Measurements from ENCODE around the gene GCNT4. TPM values are rescaled to one million over a fixed set of nuclear protein-coding genes. Genes with fewer than 3 reads are reported as not detected.
A peak's percentile ranks its signal among the peaks of the same experiment; 100 is the strongest.

GCNT4 gene
- total RNA-seq, 1 donor from 2014 or later: 0.82 TPM

DNA sequence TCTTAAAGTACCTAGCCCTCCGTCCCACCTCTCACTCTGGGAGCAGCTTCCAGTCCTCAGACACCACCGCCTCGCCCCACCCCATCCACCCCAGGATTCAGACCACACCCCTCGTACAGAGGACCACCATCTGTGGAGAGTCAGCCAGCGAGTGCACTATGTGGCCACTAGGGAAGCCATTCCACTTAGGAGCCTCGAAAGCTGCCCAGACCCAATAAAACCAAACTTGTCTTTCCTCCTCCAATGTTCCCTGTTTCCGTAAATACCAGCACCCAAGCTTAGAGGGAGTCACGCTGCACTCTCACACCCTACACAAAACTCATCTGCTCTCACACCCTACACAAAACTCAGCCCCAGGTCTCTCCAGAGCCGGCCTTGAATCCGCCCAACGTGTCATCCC is 1.9 kb downstream of the GCNT4 start:
- peak; percentile 21 for DNase-seq

DNA sequence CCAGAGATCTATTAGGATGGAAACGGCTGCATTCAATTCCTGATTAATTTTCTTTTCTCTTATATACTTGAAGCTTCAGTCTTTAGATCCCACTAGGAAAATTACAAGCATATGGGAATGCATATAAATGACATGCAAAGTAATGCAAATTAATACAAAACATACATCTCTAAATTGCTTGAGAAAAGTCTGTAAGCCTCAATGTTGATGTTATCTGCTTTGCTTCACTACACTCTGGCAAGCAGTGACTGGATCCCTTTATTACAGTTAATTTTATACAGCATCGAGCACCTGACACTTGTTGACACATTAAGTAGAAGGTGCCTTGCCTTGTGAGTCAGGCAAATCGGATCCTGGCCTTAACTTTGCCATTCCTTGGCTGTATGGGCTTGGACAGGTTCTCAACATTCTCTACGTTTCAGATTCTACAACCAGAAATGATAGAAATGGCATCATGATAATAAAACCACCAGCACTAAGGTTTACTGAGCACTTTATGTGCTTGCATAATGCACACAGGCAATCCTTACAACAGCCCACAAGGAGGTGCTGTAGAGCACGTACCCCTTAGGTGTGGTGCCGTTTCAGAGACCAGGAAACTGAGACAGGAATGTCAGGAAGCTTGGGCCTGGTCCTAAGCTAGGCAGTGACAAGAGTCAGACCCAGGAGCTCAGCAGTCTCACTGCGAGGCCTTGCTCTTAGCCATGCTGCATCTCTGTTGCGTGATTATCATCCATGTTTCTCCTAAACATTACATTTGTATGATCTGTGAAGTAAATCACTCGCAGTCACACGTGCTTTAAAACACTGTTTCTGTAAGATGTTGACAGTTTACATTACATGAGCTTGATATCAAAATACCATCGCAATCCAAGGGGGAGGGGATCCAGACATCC is 2.7 kb downstream of the GCNT4 start:
- peak; percentile 24 for DNase-seq

DNA sequence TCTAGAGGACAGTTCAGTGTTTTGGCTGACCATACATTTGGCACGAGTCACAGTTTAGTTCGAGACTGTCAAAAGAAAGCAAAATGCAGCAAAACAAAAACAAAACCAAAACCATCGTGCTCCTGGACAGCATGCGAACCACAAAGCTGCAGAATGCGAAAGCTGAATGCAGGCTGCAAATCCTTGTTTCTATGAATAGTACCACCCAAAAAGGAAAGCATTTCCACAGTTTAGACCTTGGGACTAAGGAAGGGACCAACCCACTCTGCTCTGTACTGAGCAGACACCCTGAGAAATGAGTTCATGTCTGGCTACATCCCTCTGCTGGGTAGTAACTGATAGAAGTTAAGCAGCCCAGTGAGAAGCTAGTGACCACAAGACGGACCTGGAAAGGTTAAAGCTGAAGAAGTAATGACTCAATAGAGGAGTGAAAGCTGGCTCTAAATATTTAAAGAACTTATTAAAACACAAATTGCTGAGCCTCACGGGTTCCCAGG is 3.9 kb downstream of the GCNT4 start:
- no peak for DNase-seq

GRCh38 chr5:75047356-75047755 is 5.0 kb downstream of the GCNT4 start:
- DNase-seq: no peak

- DNase-seq: no peak
Measured at GRCh38 chr5:75046366-75047142, 5.8 kb downstream of the GCNT4 start.

DNA sequence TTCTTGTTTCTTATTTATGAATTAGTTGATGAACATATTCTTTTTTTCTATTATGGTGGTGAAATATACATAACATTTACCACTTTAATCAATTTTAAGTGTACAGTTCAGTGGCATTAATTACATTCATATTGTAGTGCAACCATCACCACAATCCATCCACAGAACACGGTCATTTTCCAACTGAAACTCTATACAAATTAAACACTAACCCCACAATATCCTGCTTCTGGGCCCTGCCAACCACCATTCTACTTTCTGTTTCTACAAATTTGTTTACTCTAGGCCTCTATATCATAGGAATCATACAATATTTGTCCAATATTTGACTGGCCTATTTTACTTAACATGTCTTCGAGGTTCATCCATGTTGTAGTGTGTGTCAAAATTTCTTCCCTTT is 7.3 kb downstream of the GCNT4 start:
- DNase-seq: no peak

DNA sequence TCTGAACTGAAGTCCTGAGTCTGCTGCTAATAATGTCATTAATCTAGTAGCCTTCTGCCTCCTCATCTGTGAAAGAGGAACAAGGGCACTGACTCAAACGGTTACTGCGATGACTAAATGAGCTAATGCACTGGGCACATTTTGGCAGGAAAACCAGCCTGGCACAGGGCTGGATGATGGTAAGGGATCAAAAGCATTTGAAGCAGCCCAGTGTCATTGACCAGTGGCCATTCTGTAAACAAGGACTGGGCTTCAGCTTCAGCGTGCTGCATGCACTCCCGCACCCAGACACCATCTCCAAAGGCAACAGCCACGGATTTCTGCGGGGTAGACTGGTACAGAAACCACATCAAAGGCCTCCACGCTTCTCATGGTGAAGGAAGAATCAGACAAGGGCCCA is 8.0 kb downstream of the GCNT4 start:
- DNase-seq: no peak

DNA sequence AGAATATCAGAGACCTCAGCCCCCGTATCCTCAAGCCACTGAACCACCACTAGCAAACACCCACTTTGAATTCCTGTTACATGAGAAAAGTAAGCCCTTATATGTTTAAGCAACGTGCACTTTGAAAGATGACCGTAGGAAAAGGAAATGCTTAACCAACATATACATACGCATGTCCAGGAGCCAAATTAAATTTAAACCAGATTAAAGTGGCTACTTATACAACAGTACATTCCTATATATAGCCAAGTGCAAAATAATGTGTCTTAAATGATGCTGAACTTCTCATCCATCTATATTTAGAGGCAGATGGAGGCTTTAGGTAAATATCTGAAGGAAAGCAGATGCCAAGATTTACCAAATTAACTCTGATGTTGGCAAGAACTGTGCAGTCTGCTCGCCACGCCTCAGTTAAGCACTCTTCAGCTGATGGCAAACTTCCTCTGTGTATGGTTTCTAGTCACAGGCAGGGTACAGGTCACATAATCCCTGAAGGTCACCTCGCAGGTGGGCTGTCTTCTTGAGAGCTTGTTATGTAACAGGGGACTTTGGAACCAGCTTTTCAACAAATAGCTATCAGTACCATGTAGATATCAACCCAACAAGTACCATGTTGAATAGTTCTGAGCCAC is 8.6 kb downstream of the GCNT4 start:
- no peak for DNase-seq

- DNase-seq: peak; percentile 24
Measured at GRCh38 chr5:75042522-75042921, 9.8 kb downstream of the GCNT4 start.

DNA sequence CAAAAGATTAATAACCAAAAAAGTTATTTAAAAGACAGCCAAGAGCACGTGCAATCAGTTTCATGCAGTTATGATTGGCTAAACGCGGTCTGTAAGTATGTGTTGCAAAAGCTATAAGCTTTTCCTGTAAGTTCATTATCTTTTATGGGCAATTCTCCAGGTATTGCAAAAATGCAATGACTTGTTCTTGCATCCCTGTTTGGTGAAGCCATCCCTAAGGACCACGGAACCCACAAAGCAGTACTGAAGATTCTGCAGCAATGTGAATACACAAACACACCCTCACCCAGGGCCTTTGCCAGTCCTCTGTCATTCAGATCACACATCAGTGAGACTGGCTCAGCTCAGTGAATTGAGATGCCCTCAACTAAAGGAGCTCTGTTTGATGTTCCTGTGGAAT is 11.4 kb downstream of the GCNT4 start:
- DNase-seq: no peak

- DNase-seq: no peak
Measured at GRCh38 chr5:75037106-75037505, 15.3 kb downstream of the GCNT4 start.

DNA sequence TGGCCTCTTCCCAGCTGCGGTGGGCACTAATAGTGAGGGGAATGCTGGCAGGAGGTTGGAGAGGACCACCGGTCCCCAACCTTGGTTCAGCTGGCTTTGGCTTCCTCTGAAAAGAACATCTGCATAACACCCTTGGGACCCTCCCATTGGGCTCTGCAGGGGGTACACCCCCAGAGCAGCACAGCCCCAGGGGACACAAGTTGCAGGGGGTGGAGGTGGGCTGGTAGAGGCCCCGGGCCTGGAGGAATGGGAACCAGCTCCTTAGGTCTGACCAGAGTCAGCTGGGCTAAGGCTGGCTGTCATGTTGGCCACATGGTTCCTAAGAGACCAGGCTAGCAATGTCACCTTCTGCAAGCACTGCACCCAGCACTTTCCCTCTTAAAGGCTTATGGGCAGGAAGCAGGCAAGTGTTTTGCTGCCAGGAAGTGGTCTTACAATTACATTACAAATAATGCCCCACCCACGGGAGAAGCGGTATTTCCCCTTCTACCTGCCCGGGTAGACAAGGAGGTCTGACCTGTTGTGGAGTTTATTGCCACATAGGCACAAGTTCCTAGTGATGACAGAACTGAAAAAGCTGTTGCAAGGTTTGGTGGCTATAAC is 18.1 kb downstream of the GCNT4 start:
- DNase-seq: no peak

GRCh38 chr5:75031366-75031765 is 21.0 kb downstream of the GCNT4 start:
- no peak for DNase-seq

DNA sequence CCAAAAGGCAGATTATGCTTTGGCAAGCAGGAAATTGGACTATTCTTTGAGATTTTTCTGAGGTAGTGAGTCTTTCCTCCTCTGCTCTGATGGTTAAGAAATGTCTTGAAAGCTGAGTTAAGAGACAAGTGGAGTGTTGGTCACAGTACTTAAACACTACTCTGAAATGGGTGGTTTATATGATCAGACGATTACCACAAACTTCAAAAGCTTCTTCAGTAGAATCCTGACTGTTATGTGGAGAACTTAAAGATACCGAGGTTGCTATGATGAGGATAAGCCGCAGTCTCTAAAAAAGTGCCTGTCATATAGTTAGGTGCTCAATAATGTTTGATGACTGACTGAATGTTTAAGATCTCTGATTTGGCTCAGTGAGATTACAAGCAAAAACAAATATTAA is 24.3 kb downstream of the GCNT4 start:
- DNase-seq: no peak

GRCh38 chr5:75023368-75024159 is 28.8 kb downstream of the GCNT4 start:
- DNase-seq: no peak

DNA sequence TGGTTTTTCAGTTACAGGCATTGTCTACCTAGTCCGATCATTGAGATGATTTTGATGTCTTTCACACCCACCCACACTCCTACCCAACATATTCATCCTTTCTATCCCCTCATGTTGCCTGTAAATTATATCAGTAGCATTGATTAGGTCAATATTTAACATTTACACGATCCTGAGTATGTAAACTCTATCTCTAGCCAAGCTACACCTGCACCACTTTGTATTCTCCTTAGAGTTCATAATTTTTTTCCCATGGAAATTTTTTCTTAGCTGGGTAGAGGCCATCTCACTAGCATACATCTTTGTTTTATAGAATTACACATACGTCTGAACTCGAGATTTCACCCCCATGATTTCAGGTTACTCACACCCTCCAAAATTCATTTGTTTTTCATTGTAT is 30.6 kb downstream of the GCNT4 start:
- no peak for DNase-seq

DNA sequence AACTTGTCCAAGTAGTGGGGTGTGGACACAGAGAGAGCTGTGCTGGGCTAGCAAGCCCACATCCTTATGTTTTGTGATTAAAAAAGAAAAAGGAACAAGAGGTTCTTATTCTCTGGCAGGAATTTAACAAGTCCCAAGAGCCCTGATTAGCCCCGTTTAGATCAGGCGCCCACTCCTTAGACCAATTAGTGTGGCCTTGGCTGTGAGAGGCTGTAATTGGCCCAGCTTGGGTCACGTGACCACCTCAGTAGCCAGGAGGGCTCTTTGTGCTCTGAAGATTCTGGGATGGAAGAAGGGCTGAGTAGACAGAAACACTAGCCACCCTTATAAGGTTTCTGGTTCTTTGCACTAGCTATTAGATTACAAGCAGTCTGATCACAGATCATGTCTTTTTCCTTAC is 31.1 kb downstream of the GCNT4 start:
- no peak for DNase-seq

GRCh38 chr5:75020016-75020656 is 32.2 kb downstream of the GCNT4 start:
- DNase-seq: no peak

DNA sequence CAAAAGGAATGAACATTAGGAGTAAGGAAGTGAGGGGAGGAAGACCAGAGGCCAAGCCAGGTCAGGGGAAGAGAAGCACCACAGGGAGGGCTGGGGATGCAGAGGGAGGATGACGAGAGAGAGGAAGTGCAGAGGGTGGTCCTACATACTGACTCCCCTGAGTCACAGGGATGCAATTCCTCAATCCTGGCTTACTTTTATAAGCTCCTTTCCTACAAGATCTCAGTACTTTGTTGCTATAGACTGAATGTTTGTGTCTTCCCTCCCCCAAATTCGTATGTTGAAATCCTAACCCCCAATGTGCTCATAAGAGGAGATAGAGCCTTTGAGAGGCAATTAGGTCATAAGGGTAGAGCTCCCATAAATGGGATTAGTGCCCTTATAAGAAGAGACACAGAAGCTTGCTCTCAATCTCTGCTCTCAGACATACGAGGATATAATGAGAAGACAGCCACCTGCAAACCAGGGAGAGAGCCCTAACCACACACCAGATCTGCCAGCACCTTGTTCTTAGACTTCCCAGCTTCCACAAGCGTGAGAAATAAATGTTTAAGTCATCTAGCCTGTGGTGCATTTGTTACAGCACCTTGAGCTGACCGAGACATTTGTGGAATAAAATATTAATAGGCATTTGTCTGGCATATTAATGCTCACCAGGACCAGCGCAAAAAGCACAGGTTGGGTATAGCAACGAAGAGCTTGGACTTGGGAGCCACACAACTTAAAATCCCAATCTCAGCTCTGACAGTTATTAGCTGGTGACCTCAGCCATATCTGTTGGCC is 33.4 kb downstream of the GCNT4 start:
- DNase-seq: no peak

GRCh38 chr5:75017971-75018370 is 34.4 kb downstream of the GCNT4 start:
- no peak for DNase-seq

Measured in tongue (tissue), 2 donors.